Endothelial cell of coronary artery (primary cell): ENCODE measurements around the gene ZMIZ2. TPM values are rescaled to one million over a fixed set of nuclear protein-coding genes. Genes with fewer than 3 reads are reported as not detected.

Source experiments
- total RNA-seq: library from RNA; depleted of rRNA; stranded (reverse); fragments of >200 nt; gene quantifications from 2 replicates; pipeline ENCODE4 v1.2.3, GENCODE V29; 2014

ZMIZ2 gene, protein sequence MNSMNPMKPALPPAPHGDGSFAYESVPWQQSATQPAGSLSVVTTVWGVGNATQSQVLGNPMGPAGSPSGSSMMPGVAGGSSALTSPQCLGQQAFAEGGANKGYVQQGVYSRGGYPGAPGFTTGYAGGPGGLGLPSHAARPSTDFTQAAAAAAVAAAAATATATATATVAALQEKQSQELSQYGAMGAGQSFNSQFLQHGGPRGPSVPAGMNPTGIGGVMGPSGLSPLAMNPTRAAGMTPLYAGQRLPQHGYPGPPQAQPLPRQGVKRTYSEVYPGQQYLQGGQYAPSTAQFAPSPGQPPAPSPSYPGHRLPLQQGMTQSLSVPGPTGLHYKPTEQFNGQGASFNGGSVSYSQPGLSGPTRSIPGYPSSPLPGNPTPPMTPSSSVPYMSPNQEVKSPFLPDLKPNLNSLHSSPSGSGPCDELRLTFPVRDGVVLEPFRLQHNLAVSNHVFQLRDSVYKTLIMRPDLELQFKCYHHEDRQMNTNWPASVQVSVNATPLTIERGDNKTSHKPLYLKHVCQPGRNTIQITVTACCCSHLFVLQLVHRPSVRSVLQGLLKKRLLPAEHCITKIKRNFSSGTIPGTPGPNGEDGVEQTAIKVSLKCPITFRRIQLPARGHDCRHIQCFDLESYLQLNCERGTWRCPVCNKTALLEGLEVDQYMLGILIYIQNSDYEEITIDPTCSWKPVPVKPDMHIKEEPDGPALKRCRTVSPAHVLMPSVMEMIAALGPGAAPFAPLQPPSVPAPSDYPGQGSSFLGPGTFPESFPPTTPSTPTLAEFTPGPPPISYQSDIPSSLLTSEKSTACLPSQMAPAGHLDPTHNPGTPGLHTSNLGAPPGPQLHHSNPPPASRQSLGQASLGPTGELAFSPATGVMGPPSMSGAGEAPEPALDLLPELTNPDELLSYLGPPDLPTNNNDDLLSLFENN
- 9.1 and 16.2 TPM in 2 replicates for total RNA-seq

DNA sequence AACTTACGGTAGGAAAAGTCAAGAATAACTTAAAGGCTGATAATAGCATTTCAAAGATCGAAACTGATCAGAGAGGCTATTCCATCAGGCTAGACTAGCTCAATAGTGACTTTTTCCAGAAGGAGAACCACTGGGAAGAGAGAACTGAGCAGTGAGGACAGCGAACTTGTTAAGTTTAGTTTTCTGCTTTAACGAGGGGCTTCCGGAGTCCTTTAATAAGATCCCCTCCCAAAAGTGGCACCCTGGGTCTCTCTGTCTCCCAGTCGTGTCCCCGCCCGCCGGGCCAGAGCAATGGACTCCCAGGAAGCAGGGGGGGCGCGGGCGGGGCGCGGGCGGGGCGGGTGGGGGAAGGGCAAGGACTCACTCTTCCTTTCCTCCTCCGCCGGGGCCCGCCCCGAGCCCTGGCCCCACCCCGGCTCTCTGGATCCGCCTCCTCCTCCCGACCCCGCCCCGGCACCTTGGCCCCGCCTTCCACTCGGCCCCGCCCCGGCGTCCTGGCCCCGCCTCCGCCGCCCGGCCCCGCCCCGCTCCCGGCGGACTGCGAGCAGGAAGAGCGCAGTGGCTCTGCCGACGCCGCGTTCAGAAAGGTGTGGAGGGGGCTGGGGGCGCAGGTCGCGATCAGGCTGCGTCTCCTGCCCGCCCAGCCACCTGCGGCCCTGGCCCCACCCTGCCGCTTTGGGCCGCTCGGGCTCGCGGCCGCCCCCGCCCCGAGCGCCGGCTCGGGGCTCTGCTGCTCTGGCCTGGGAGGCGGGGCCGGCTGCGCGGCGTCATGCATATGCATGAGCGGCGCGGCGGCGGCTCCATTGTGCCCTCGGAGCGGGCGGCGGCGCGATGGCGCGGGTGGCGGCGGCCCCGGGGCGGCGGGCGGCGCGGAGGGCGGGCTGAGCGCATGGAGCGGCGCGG is at the start of gene ZMIZ2:
ZMIZ2 (plus strand) TSS at position 803 of the 903 bp plus-strand sequence. CDS start 7,403 bp downstream, outside the sequence.

DNA sequence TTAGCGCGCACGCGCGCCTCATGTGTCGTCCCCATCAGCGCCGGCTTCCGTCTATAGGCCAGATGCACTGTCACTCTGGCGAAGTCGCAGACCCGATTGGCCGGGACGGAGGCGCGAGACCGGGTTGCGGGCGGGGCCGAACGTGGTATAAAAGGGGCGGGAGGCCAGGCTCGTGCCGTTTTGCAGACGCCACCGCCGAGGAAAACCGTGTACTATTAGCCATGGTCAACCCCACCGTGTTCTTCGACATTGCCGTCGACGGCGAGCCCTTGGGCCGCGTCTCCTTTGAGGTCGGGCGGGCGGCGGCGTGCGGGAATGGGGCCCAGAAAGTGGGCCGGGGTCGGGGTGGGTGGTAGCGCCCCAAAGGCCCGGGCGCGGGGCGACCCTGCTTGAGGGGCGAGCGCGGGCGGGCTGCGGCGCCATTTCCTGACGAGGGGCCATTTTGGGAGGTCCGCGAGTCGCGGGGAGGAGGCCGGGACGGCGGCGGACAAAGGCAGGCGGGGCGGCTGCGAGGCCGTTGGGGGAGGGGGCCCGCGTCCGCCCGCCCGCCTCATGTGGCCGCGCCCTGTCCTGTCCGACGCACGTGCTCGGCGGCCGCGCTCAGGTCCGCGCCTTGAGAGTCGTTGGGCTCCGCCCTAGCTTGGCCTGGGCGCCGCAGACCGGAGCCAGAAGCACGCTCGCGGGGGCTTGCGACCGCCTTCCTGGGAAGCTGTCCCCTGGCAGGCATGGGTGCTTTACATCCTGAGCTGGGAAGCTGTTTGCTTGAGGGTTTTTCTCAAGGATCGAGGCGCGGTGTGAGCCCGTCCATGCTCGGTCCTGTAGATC is 48.1 kb downstream of the ZMIZ2 start, which contains the start of gene PPIA:
PPIA (plus strand) TSS at position 178 of the 825 bp plus-strand sequence; CDS start at position 222, 44 bp downstream.

Other genes starting within 250 kb of the ZMIZ2 start
- not detected in 2 replicates for gene NPC1L1, start 207.5 kb upstream of the ZMIZ2 start, total RNA-seq
- gene DDX56, start 174.9 kb upstream of the ZMIZ2 start, total RNA-seq, result 54.1 and 63.2 TPM in 2 replicates
- 57.0 and 74.5 TPM in 2 replicates for gene TMED4, start 166.6 kb upstream of the ZMIZ2 start, total RNA-seq
- gene OGDH, start 142.2 kb upstream of the ZMIZ2 start, total RNA-seq, result 37.6 and 46.0 TPM in 2 replicates
- gene PPIA, start 47.8 kb downstream of the ZMIZ2 start, total RNA-seq, result 1,415 and 1,538 TPM in 2 replicates
- gene H2AZ2, start 99.2 kb downstream of the ZMIZ2 start, total RNA-seq, result 227 and 241 TPM in 2 replicates
- gene PURB, start 136.7 kb downstream of the ZMIZ2 start, total RNA-seq, result 15.6 and 17.2 TPM in 2 replicates
- under 0.01 and 0.09 TPM in 2 replicates for gene MYO1G, start 230.2 kb downstream of the ZMIZ2 start, total RNA-seq